Measurements from ENCODE around the gene ADRB1. TPM values are rescaled to one million over a fixed set of nuclear protein-coding genes. Genes with fewer than 3 reads are reported as not detected.

Gene ADRB1
- polyA plus RNA-seq, 4 donors, result 0.06 to 0.14 (median 0.08) TPM

GRCh38 chr10:114025611-114026130, 18.0 kb upstream of the ADRB1 start:
- no peak for DNase-seq (ENCODE audit: low read depth in 4 of 4, low spot score in 2 of 4)

GRCh38 chr10:114026189-114027040, 17.3 kb upstream of the ADRB1 start:
- DNase-seq (ENCODE audit: low read depth in 4 of 4, low spot score in 2 of 4), result no peak

GRCh38 chr10:114027041-114027394, 16.6 kb upstream of the ADRB1 start:
- DNase-seq (ENCODE audit: low read depth in 4 of 4, low spot score in 2 of 4), result no peak

GRCh38 chr10:114027951-114028350, 15.7 kb upstream of the ADRB1 start:
- no peak for DNase-seq (ENCODE audit: low read depth in 4 of 4, low spot score in 2 of 4)

- no peak for DNase-seq (ENCODE audit: low read depth in 4 of 4, low spot score in 2 of 4)
These were observed 15.2 kb upstream of the ADRB1 start for GRCh38 chr10:114028425-114028824.

GRCh38 chr10:114029655-114030054, 14.0 kb upstream of the ADRB1 start:
- DNase-seq (ENCODE audit: low read depth in 4 of 4, low spot score in 2 of 4), result no peak

- DNase-seq (ENCODE audit: low read depth in 4 of 4, low spot score in 2 of 4), result no peak
These were observed 13.5 kb upstream of the ADRB1 start for GRCh38 chr10:114030140-114030539.

- no peak for DNase-seq (ENCODE audit: low read depth in 4 of 4, low spot score in 2 of 4)
These were observed 12.3 kb upstream of the ADRB1 start for GRCh38 chr10:114031073-114031972.

- DNase-seq (ENCODE audit: low read depth in 4 of 4, low spot score in 2 of 4), result no peak
These were observed 10.1 kb upstream of the ADRB1 start for GRCh38 chr10:114033566-114033965.

- no peak for DNase-seq (ENCODE audit: low read depth in 4 of 4, low spot score in 2 of 4)
These were observed 8.6 kb upstream of the ADRB1 start for GRCh38 chr10:114034923-114035645.

GRCh38 chr10:114035791-114036190, 7.9 kb upstream of the ADRB1 start:
- DNase-seq (ENCODE audit: low read depth in 4 of 4, low spot score in 2 of 4), result no peak

- DNase-seq (ENCODE audit: low read depth in 4 of 4, low spot score in 2 of 4), result no peak
These were observed 4.8 kb upstream of the ADRB1 start for GRCh38 chr10:114038819-114039218.

- DNase-seq (ENCODE audit: low read depth in 4 of 4, low spot score in 2 of 4), result no peak
These were observed 2.5 kb upstream of the ADRB1 start for GRCh38 chr10:114041166-114041565.

GRCh38 chr10:114042895-114043531, 653 bp upstream of the ADRB1 start:
- no peak for DNase-seq (ENCODE audit: low read depth in 4 of 4, low spot score in 2 of 4)

GRCh38 chr10:114044247-114045135, 825 bp downstream of the ADRB1 start:
- no peak for DNase-seq (ENCODE audit: low read depth in 4 of 4, low spot score in 2 of 4)

- no peak for DNase-seq (ENCODE audit: low read depth in 4 of 4, low spot score in 2 of 4)
These were observed 1.7 kb downstream of the ADRB1 start for GRCh38 chr10:114045136-114046086.

GRCh38 chr10:114046087-114046458, 2.4 kb downstream of the ADRB1 start:
- DNase-seq (ENCODE audit: low read depth in 4 of 4, low spot score in 2 of 4), result no peak

- no peak for DNase-seq (ENCODE audit: low read depth in 4 of 4, low spot score in 2 of 4)
These were observed 4.8 kb downstream of the ADRB1 start for GRCh38 chr10:114048472-114048871.
